ENCODE data around the gene TLX2.
"Not testable (repeated sequence)": the region's sequence is repeated elsewhere in the genome, so short reads cannot be mapped to it uniquely, and the experiment has no call there.

Gene TLX2

DNA sequence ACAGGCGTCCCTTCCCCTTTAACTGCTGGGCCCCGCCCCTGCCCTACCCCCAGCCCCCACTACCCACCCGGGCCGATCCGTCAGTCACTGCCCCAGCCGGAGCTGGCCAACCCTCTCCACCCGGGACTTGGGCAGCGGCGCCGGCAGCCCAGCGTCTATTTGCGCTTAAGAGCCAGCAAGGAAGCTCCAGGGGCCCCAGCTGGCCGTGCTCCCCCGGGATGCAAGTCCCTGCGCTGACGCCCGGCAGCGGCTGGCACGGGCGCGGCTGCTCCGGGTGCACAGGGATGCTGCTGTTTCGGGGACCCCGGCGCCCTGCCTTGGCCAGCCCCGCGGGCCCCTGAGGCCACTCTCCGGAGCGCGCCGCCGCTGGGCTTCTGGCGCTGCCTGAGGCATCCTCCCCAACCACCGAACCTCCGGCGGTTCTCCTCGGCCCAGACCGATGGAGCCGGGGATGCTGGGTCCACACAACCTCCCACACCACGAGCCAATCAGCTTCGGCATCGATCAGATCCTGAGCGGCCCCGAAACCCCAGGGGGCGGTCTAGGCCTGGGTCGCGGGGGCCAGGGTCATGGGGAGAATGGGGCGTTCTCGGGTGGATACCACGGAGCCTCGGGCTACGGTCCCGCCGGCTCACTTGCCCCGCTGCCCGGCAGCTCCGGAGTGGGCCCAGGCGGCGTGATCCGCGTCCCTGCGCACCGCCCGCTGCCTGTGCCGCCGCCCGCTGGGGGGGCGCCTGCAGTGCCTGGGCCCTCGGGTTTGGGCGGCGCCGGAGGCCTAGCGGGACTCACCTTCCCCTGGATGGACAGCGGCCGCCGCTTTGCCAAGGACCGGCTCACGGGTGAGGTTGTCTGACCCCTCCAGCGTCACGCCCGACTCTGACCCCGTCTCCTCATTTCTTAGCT is at the start of gene TLX2:
Gene TLX2, plus strand, starts transcription at position 83 of the 903 bp plus-strand sequence. Its CDS starts 357 bp downstream, at position 440.
- H3K9me3 ChIP-seq (ENCODE audit: severe bottlenecking), result no peaks in the 10 kb centered on the region
- TF ChIP-seq, protein P1, sequence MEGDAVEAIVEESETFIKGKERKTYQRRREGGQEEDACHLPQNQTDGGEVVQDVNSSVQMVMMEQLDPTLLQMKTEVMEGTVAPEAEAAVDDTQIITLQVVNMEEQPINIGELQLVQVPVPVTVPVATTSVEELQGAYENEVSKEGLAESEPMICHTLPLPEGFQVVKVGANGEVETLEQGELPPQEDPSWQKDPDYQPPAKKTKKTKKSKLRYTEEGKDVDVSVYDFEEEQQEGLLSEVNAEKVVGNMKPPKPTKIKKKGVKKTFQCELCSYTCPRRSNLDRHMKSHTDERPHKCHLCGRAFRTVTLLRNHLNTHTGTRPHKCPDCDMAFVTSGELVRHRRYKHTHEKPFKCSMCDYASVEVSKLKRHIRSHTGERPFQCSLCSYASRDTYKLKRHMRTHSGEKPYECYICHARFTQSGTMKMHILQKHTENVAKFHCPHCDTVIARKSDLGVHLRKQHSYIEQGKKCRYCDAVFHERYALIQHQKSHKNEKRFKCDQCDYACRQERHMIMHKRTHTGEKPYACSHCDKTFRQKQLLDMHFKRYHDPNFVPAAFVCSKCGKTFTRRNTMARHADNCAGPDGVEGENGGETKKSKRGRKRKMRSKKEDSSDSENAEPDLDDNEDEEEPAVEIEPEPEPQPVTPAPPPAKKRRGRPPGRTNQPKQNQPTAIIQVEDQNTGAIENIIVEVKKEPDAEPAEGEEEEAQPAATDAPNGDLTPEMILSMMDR (IDR thresholded peaks at IDR 0.05; ENCODE audit: poor library complexity, severe bottlenecking), result no peak
- no peak within 1 kb of the TSS for H3K27ac ChIP-seq (ENCODE audit: poor library complexity, severe bottlenecking)
- no peaks in the 10 kb centered on the region for H3K36me3 ChIP-seq (ENCODE audit: low read depth)
- no peaks in the 10 kb centered on the region for H3K4me1 ChIP-seq (ENCODE audit: insufficient read depth, poor library complexity, severe bottlenecking)
- H3K4me3 ChIP-seq (ENCODE audit: severe bottlenecking), result no peak within 1 kb of the TSS
- DNase-seq (ENCODE audit: low spot score), result peak; percentile 58
- ATAC-seq (ENCODE audit: low read depth), result peak; percentile 28
- H3K27me3 ChIP-seq (ENCODE audit: insufficient read depth, poor library complexity, severe bottlenecking), result peaks cover 80% of the 10 kb centered on the region

- DNase-seq (ENCODE audit: low spot score); H3K27me3 ChIP-seq (ENCODE audit: insufficient read depth, poor library complexity, severe bottlenecking); H3K4me1 ChIP-seq (ENCODE audit: insufficient read depth, poor library complexity, severe bottlenecking); H3K9me3 ChIP-seq (ENCODE audit: severe bottlenecking); ATAC-seq (ENCODE audit: low read depth); H3K4me3 ChIP-seq (ENCODE audit: severe bottlenecking): not testable (repeated sequence)
- Histone ChIP-seq H3K27ac (ENCODE audit: poor library complexity, severe bottlenecking) (peak overlapping the region; percentile 90), H3K36me3 (ENCODE audit: low read depth) (peaks cover 12% of the 10 kb centered on the region; the same call in 1 of the 2 replicates)
Measured at GRCh38 chr2:74470742-74471141, 43.5 kb upstream of the TLX2 start.

DNA sequence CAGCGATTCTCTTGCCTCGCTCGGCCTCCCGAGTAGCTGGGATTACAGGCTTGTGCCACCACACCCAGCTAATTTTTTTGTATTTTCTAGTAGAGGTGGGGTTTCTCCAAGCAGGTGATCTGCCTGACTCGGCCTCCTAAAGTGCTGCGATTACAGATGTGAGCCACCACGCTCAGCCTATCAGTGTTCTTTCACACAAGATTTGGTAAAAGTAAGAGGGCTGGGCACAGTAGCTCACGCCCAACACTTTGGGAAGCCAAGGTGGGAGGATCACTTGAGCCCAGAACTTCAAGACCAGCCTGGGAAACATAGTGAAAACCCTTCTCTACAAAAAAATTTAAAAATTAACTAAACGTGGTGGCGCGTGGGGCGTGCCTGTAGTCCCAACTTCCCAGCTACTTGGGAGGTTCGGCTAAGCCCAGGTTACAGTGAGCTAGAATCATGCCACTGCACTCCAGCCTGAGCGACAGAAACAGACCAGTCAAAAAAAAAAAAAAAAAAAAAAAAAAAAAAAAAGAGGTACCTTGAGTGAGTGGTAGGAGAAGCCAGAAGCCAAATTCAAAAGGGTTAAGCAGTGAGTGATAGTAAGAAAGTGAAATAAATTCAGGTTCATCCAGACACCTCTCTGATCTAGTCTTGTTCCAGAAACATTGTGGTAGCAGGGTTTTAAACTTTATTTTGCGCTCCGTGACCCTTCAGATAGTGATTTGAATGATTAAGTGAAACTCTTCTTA is 42.8 kb upstream of the TLX2 start:
- ATAC-seq (ENCODE audit: low read depth), result no peak
- Histone ChIP-seq H3K27me3 (ENCODE audit: insufficient read depth, poor library complexity, severe bottlenecking) (no peaks in the 10 kb centered on the region), H3K36me3 (ENCODE audit: low read depth) (peaks cover 18% of the 10 kb centered on the region), H3K27ac (ENCODE audit: poor library complexity, severe bottlenecking) (peak overlapping the region; percentile 90), H3K4me3 (ENCODE audit: severe bottlenecking) (peak overlapping the region; percentile 42), H3K9me3 (ENCODE audit: severe bottlenecking) (no peaks in the 10 kb centered on the region), H3K4me1 (ENCODE audit: insufficient read depth, poor library complexity, severe bottlenecking) (peaks cover 3% of the 10 kb centered on the region)
- no peak for DNase-seq (ENCODE audit: low spot score)
- TF ChIP-seq, protein P1 (IDR thresholded peaks at IDR 0.05; ENCODE audit: poor library complexity, severe bottlenecking), result no peak

- H3K27me3 ChIP-seq (ENCODE audit: insufficient read depth, poor library complexity, severe bottlenecking), result no peaks in the 10 kb centered on the region
- ATAC-seq (ENCODE audit: low read depth) (peak; percentile 87), DNase-seq (ENCODE audit: low spot score) (peak; percentile 93)
- no peaks in the 10 kb centered on the region for H3K9me3 ChIP-seq (ENCODE audit: severe bottlenecking)
- H3K4me3 ChIP-seq (ENCODE audit: severe bottlenecking), result peak within 1 kb of the TSS; percentile 42
- peaks cover 3% of the 10 kb centered on the region for H3K4me1 ChIP-seq (ENCODE audit: insufficient read depth, poor library complexity, severe bottlenecking)
- H3K36me3 ChIP-seq (ENCODE audit: low read depth), result peaks cover 21% of the 10 kb centered on the region
- TF ChIP-seq, protein P1 (IDR thresholded peaks at IDR 0.05; ENCODE audit: poor library complexity, severe bottlenecking), result no peak
- H3K27ac ChIP-seq (ENCODE audit: poor library complexity, severe bottlenecking), result peak within 1 kb of the TSS; percentile 90
Measured at GRCh38 chr2:74472086-74472944, 41.9 kb upstream of the TLX2 start, which contains the start of gene MRPL53. Gene MRPL53, minus strand, starts transcription at chr2:74472680. Its CDS starts 20 bp downstream, at chr2:74472660.

DNA sequence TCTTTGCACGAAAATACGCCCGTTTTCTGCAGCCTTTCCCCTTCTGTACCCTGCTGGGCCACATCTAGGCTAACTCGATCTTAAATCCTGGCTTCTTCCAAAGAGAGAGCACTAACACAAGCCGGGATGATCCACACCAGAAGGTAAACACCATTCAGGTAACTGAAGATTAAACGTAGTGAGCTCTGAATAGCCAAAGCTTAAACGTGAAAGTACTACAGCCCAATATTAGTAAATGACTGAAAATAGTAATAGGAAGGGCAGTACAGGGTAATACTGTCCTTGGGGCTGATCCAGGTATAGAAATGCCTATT is 41.3 kb upstream of the TLX2 start:
- H3K27me3 ChIP-seq (ENCODE audit: insufficient read depth, poor library complexity, severe bottlenecking), result no peaks in the 10 kb centered on the region
- DNase-seq (ENCODE audit: low spot score) (no peak), ATAC-seq (ENCODE audit: low read depth) (no peak; the same call in 1 of the 3 replicates)
- H3K27ac ChIP-seq (ENCODE audit: poor library complexity, severe bottlenecking), result peak overlapping the region; percentile 90
- TF ChIP-seq, protein P1 (IDR thresholded peaks at IDR 0.05; ENCODE audit: poor library complexity, severe bottlenecking), result no peak
- peaks cover 25% of the 10 kb centered on the region for H3K36me3 ChIP-seq (ENCODE audit: low read depth)
- H3K4me3 ChIP-seq (ENCODE audit: severe bottlenecking), result peak overlapping the region; percentile 42
- H3K4me1 ChIP-seq (ENCODE audit: insufficient read depth, poor library complexity, severe bottlenecking), result peaks cover 3% of the 10 kb centered on the region
- H3K9me3 ChIP-seq (ENCODE audit: severe bottlenecking), result no peaks in the 10 kb centered on the region
